Measurements from ENCODE around the gene SLC29A3.

- TF ChIP-seq CTCF (conservative IDR thresholded peaks at IDR 0.05; ENCODE audit: low read depth, low read length): peak; percentile 58
- no peak for TF ChIP-seq EZH2phosphoT487 (IDR thresholded peaks at IDR 0.05; ENCODE audit: borderline replicate concordance, low read length)
Measured at GRCh38 chr10:71270301-71271220, 48.5 kb upstream of the SLC29A3 start.
